ENCODE results near the gene CPNE9.

CPNE9 gene

GRCh38 chr3:9747267-9747666, 43.6 kb downstream of the CPNE9 start:
- intact Hi-C loops (cut with DNase I; ENCODE audit: low total_unique reads) = no loop called here
- Histone ChIP-seq H3K9me3 (no peaks in the 10 kb centered on the region), H3K4me1 (peaks cover 0 to 30% (median 22%) of the 10 kb centered on the region in 4 donors), H3K36me3 (peaks cover 52 to 73% (median 64%) of the 10 kb centered on the region in 3 donors), H3K4me3 (no peak overlapping the region), H3K27ac (no peak overlapping the region), H3K27me3 (no peaks in the 10 kb centered on the region)
- TF ChIP-seq CTCF (IDR thresholded peaks at IDR 0.05) = no peak
- no peak for DNase-seq

GRCh38 chr3:9748031-9748430, 44.4 kb downstream of the CPNE9 start:
- no peak for TF ChIP-seq CTCF (IDR thresholded peaks at IDR 0.05)
- Histone ChIP-seq H3K4me3 (no peak overlapping the region), H3K27ac (no peak overlapping the region), H3K4me1 (peaks cover 0 to 30% (median 22%) of the 10 kb centered on the region in 4 donors), H3K9me3 (no peaks in the 10 kb centered on the region), H3K27me3 (no peaks in the 10 kb centered on the region), H3K36me3 (peaks cover 45 to 73% (median 63%) of the 10 kb centered on the region in 3 donors)
- intact Hi-C loops (cut with DNase I; ENCODE audit: low total_unique reads) = no loop called here
- no peak for DNase-seq

- H3K36me3 ChIP-seq = peaks cover 36 to 72% (median 51%) of the 10 kb centered on the region in 3 donors
- H3K27me3 ChIP-seq = no peaks in the 10 kb centered on the region
- intact Hi-C loops (cut with DNase I; ENCODE audit: low total_unique reads) = no loop called here
- no peak for TF ChIP-seq CTCF (IDR thresholded peaks at IDR 0.05)
- H3K27ac ChIP-seq = peak overlapping the region; percentile 79 to 91
- H3K4me1 ChIP-seq = peaks cover 0 to 30% (median 22%) of the 10 kb centered on the region in 4 donors
- no peaks in the 10 kb centered on the region for H3K9me3 ChIP-seq
- no peak for DNase-seq
- H3K4me3 ChIP-seq = peak overlapping the region; percentile 58 to 82
Measured at GRCh38 chr3:9749296-9749644, 45.6 kb downstream of the CPNE9 start.

- Histone ChIP-seq H3K4me1 (peaks cover 0 to 30% (median 24%) of the 10 kb centered on the region in 4 donors), H3K9me3 (no peaks in the 10 kb centered on the region), H3K27ac (peak within 1 kb of the TSS; percentile 79 to 91), H3K4me3 (peak within 1 kb of the TSS; percentile 58 to 82), H3K36me3 (peaks cover 34 to 72% (median 51%) of the 10 kb centered on the region in 3 donors), H3K27me3 (no peaks in the 10 kb centered on the region)
- no peak for TF ChIP-seq CTCF (IDR thresholded peaks at IDR 0.05)
- intact Hi-C loops (cut with DNase I; ENCODE audit: low total_unique reads) = no loop called here
- DNase-seq = peak; percentile 98 to 99
Measured at GRCh38 chr3:9749645-9750555, 46.3 kb downstream of the CPNE9 start, which contains the start of gene OGG1. Gene OGG1, plus strand, starts transcription at chr3:9749952. Its CDS starts 335 bp downstream, at chr3:9750287.

GRCh38 chr3:9750556-9751411, 47.2 kb downstream of the CPNE9 start:
- peaks cover 0 to 30% (median 25%) of the 10 kb centered on the region in 4 donors for H3K4me1 ChIP-seq
- H3K4me3 ChIP-seq = peak overlapping the region; percentile 58 to 82

More at GRCh38 chr3:9750556-9751411, 47.2 kb downstream of the CPNE9 start:
- intact Hi-C loops (cut with DNase I; ENCODE audit: low total_unique reads) = no loop called here
- Histone ChIP-seq H3K36me3 (peaks cover 26 to 69% (median 43%) of the 10 kb centered on the region in 3 donors), H3K9me3 (no peaks in the 10 kb centered on the region), H3K27ac (peak overlapping the region; percentile 79 to 91), H3K27me3 (no peaks in the 10 kb centered on the region)
- no peak for DNase-seq
- no peak for TF ChIP-seq CTCF (IDR thresholded peaks at IDR 0.05)

Data from tibial artery (tissue), 4 donors.